ENCODE data around the gene PAXIP1.

DNA sequence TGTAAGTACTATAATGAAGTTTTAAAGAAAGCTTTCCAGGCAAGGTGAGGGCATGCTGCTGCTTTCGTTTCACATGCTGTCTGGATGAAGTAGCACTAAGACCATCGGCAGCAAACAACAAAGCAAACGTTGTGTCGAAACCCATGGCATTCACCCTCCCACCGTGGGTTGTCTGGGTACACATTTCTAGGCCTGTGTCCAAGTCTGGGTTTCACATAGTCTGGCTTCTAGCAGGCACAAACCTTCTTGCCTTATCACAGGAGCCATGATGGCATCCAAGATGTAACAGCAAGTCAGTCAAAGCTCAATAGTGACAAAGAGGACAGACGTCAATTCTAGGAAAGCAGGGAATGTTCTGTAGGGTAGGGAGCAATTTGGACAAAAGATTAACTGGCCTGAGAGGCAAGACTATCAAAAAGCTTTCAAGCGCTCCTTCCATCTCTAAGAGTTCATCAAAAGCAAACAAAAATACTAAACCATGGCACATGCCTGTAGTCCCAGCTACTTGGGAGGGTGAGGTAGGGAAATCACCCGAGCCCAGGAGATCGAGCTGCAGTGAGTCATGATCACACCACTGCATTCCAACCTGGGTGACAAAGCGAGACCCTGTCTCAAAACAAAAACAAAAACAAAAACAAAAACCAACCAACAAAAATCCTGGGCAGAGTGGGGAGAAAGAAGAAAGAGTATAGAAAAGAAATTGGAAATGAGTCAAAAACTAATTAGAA lies 42.7 kb downstream of the PAXIP1 start:
- TF ChIP-seq POLR2A (IDR thresholded peaks at IDR 0.05; ENCODE audit: low read depth, low read length) (no peak), POLR2AphosphoS5 (IDR thresholded peaks at IDR 0.05; ENCODE audit: low read depth, low read length) (no peak), TAF1 (IDR thresholded peaks at IDR 0.05; ENCODE audit: borderline replicate concordance, low read depth, low read length) (no peak)
